ENCODE data around the gene CLIP4. TPM values are rescaled to one million over a fixed set of nuclear protein-coding genes. Genes with fewer than 3 reads are reported as not detected.

The CLIP4 gene
- total and polyA plus RNA-seq, 2 experiments from 2014 or later, result 0.06 to 0.14 TPM

DNA sequence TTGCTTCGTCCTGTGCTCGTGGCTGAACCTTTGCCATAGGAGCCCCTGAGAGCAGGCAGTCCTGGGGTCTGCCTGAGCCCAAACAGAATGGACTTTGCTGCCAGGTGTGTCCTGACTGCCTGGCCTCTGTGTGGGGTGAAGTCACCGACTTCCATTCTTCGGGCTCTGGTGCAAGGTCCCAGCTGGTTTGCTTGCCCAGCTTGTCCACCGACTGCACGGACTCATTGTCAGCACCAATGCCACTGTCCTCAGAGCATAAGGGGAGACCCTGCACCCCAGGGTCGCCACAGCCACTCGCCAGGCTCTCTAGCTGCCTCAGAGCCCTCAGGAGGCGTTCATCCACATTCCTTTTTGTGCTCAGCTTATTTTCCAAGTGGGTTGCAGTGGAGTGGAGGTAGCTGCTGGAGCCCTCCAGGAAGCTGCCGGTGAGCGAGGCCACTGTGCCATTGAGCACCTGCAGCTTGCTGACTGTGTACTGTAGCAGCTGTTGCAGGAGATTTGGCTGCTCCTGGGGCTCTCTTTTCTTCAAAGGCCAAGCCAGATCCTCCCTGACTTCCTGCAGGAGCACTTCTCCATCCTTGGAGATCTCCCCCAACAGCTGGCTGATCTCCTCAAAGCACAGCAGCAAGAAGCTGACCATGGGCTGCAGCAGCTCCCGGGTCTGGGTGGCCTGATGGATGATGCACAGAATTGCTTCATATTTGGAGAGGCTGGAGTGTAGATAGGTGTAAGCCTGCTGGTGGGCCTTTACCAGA is 42.1 kb upstream of the CLIP4 start (continued):
- no peak for TF ChIP-seq ZNF462 (CRISPR knock-in tag; IDR thresholded peaks at IDR 0.05)
- TF ChIP-seq, protein P1, sequence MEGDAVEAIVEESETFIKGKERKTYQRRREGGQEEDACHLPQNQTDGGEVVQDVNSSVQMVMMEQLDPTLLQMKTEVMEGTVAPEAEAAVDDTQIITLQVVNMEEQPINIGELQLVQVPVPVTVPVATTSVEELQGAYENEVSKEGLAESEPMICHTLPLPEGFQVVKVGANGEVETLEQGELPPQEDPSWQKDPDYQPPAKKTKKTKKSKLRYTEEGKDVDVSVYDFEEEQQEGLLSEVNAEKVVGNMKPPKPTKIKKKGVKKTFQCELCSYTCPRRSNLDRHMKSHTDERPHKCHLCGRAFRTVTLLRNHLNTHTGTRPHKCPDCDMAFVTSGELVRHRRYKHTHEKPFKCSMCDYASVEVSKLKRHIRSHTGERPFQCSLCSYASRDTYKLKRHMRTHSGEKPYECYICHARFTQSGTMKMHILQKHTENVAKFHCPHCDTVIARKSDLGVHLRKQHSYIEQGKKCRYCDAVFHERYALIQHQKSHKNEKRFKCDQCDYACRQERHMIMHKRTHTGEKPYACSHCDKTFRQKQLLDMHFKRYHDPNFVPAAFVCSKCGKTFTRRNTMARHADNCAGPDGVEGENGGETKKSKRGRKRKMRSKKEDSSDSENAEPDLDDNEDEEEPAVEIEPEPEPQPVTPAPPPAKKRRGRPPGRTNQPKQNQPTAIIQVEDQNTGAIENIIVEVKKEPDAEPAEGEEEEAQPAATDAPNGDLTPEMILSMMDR (conservative IDR thresholded peaks at IDR 0.05; ENCODE audit: low read depth in 2 of 2), result no peak
- TF ChIP-seq STAT1 (IDR thresholded peaks at IDR 0.05; ENCODE audit: unreplicated experiment), result no peak
- TF ChIP-seq CREB1 (CRISPR knock-in tag; IDR thresholded peaks at IDR 0.05; ENCODE audit: low read depth), result no peak
- no peak for TF ChIP-seq POLR2AphosphoS5 (IDR thresholded peaks at IDR 0.05; ENCODE audit: low read depth)

DNA sequence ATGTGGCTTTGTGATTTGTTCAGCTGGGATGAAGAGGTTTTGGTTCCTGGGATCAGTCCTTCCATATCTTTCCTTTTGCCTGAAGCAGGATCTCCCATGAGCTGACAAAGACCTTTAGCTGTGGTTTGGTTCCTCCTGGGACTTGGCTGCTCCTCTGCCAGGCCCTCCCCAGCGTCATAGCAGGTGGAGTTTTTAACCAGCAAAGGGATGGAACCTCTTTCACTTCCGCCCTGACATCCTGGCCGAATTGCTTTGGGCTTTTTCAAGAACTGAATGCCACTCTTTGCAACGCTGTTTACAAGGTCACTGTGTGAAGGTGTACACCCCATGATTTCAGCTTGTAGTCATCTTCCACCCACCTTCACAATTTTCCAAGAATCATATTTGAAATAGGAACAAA is 41.3 kb upstream of the CLIP4 start:
- H3K4me1 Mint-ChIP-seq, result peaks cover 3% of the 10 kb centered on the region; the same call in 1 of the 3 replicates
- no peaks in the 10 kb centered on the region for H3K36me3 ChIP-seq (ENCODE audit: insufficient read depth)
- peaks cover under 1% of the 10 kb centered on the region; the same call in 1 of the 3 replicates for H3K9me3 Mint-ChIP-seq
- no peaks in the 10 kb centered on the region for H4K20me1 ChIP-seq (replicated peaks; ENCODE audit: insufficient read depth)
- no peak for DNase-seq (ENCODE audit: low spot score)
- H3K27ac Mint-ChIP-seq, result no peak overlapping the region
- no peak for ATAC-seq
- H3F3A ChIP-seq (replicated peaks; ENCODE audit: low read depth), result no peaks in the 10 kb centered on the region
- H3K4me3 ChIP-seq, result no peak overlapping the region
- H3K36me3 Mint-ChIP-seq (ENCODE audit: low read depth), result no peaks in the 10 kb centered on the region
- H3K4me1 ChIP-seq (ENCODE audit: insufficient read depth), result no peaks in the 10 kb centered on the region
- H3K4me3 Mint-ChIP-seq, result no peak overlapping the region
- H2AFZ ChIP-seq, result no peak overlapping the region
- H3K27me3 Mint-ChIP-seq (ENCODE audit: insufficient read depth, low read depth, poor library complexity), result peaks cover 5% of the 10 kb centered on the region
- no peak overlapping the region for H3K27ac ChIP-seq (ENCODE audit: low read depth)
- no peaks in the 10 kb centered on the region for H3K9me2 ChIP-seq (ENCODE audit: insufficient read depth)
- no peaks in the 10 kb centered on the region for H3K27me3 ChIP-seq (ENCODE audit: insufficient read depth)
- no peak overlapping the region for H3K4me2 ChIP-seq
- H3K79me2 ChIP-seq (replicated peaks; ENCODE audit: insufficient read depth), result no peaks in the 10 kb centered on the region
- no peak for TF ChIP-seq STAT1 (IDR thresholded peaks at IDR 0.05; ENCODE audit: unreplicated experiment)
- no peak for TF ChIP-seq EZH2 (IDR thresholded peaks at IDR 0.05; ENCODE audit: low read depth, unreplicated experiment)
- TF ChIP-seq, protein P2, sequence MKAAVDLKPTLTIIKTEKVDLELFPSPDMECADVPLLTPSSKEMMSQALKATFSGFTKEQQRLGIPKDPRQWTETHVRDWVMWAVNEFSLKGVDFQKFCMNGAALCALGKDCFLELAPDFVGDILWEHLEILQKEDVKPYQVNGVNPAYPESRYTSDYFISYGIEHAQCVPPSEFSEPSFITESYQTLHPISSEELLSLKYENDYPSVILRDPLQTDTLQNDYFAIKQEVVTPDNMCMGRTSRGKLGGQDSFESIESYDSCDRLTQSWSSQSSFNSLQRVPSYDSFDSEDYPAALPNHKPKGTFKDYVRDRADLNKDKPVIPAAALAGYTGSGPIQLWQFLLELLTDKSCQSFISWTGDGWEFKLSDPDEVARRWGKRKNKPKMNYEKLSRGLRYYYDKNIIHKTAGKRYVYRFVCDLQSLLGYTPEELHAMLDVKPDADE (IDR thresholded peaks at IDR 0.05), result no peak
- TF ChIP-seq JUNB (IDR thresholded peaks at IDR 0.05; ENCODE audit: unreplicated experiment), result no peak
- TF ChIP-seq NANOG (IDR thresholded peaks at IDR 0.05; ENCODE audit: borderline replicate concordance), result no peak
- TF ChIP-seq ZNF331 (CRISPR knock-in tag; IDR thresholded peaks at IDR 0.05; ENCODE audit: low read depth), result no peak
- TF ChIP-seq ZNF114 (CRISPR knock-in tag; IDR thresholded peaks at IDR 0.05), result no peak
- TF ChIP-seq CREB1 (CRISPR knock-in tag; IDR thresholded peaks at IDR 0.05; ENCODE audit: low read depth), result no peak
- TF ChIP-seq, protein P1 (conservative IDR thresholded peaks at IDR 0.05; ENCODE audit: low read depth in 2 of 2), result no peak
- TF ChIP-seq EZH2phosphoT487 (IDR thresholded peaks at IDR 0.05; ENCODE audit: unreplicated experiment), result no peak
- TF ChIP-seq POLR2AphosphoS5 (IDR thresholded peaks at IDR 0.05; ENCODE audit: low read depth), result no peak
